Activated B cell treated with CpG ODN at 0.5 μM for 24 hours (primary cell): ENCODE measurements around the gene CDCA7. TPM values are rescaled to one million over a fixed set of nuclear protein-coding genes. Genes with fewer than 3 reads are reported as not detected.

Experiments used
- ATAC-seq: fragments of 200-7000 bp; cut with Tn5 transposase; one replicate; pipeline ENCODE4 v1.10.0; 2021; ENCODE audit warnings: low read depth, mild to moderate bottlenecking, moderate library complexity
- CTCF ChIA-PET: fragments of 350-600 bp; sonication (Branson Sonifier 250); formaldehyde crosslinking; loops from one replicate; lab custom pipeline; 2021; ENCODE audit warnings: antibody characterized with exemption; lab: Charles Lee
- POLR2A ChIA-PET: fragments of 350-600 bp; sonication (Branson Sonifier 250); formaldehyde crosslinking; loops from one replicate; lab custom pipeline; 2021; ENCODE audit warnings: antibody characterized with exemption; lab: Charles Lee
- DNase-seq: peaks from one replicate; pipeline ENCODE4 v3.0.0; 2022
- H3K27ac Mint-ChIP-seq: one replicate; pipeline ENCODE4 v1.8.0; 2020; ENCODE audit warnings: mixed read lengths
- H3K27me3 Mint-ChIP-seq: one replicate; pipeline ENCODE4 v1.8.0; 2021; ENCODE audit warnings: mixed read lengths
- H3K36me3 Mint-ChIP-seq: one replicate; pipeline ENCODE4 v1.8.0; 2021; ENCODE audit warnings: low read depth, mixed read lengths
- H3K4me1 Mint-ChIP-seq: one replicate; pipeline ENCODE4 v1.8.0; 2021; ENCODE audit warnings: mixed read lengths
- H3K4me3 Mint-ChIP-seq: one replicate; pipeline ENCODE4 v1.8.0; 2020; ENCODE audit warnings: mild to moderate bottlenecking, mixed read lengths
- H3K9me3 Mint-ChIP-seq: one replicate; pipeline ENCODE4 v1.8.0; 2020; ENCODE audit warnings: mixed read lengths
- intact Hi-C: fragments of 100-400 bp; cut with micrococcal nuclease; formaldehyde crosslinking; loops from one replicate; pipeline ENCODE4 v1.15.1; 2024
- total RNA-seq: library from RNA; stranded (reverse); gene quantifications from 2 replicates; pipeline ENCODE4 v1.2.3, GENCODE V29; 2022
- TF ChIP-seq, protein P1 (sequence below): fragments of 200-600 bp; IDR thresholded peaks from one replicate; pipeline ENCODE4 v1.8.0; 2022; ENCODE audit warnings: antibody characterized with exemption, mild to moderate bottlenecking

The CDCA7 gene
- total RNA-seq, 1 donor from 2014 or later: 6.3 TPM

- Mint-ChIP-seq H3K27ac (no peak overlapping the region), H3K9me3 (no peaks in the 10 kb centered on the region), H3K4me3 (no peak overlapping the region), H3K4me1 (peaks cover 4% of the 10 kb centered on the region), H3K36me3 (no peaks in the 10 kb centered on the region), H3K27me3 (peaks cover 46% of the 10 kb centered on the region)
- TF ChIP-seq, protein P1, sequence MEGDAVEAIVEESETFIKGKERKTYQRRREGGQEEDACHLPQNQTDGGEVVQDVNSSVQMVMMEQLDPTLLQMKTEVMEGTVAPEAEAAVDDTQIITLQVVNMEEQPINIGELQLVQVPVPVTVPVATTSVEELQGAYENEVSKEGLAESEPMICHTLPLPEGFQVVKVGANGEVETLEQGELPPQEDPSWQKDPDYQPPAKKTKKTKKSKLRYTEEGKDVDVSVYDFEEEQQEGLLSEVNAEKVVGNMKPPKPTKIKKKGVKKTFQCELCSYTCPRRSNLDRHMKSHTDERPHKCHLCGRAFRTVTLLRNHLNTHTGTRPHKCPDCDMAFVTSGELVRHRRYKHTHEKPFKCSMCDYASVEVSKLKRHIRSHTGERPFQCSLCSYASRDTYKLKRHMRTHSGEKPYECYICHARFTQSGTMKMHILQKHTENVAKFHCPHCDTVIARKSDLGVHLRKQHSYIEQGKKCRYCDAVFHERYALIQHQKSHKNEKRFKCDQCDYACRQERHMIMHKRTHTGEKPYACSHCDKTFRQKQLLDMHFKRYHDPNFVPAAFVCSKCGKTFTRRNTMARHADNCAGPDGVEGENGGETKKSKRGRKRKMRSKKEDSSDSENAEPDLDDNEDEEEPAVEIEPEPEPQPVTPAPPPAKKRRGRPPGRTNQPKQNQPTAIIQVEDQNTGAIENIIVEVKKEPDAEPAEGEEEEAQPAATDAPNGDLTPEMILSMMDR: no peak
- ATAC-seq (no peak), DNase-seq (no peak)
- intact Hi-C loops: loop anchor here (1.0 to 10.0 kb wide), 5 partner anchors 373 to 1316 kb away; partner anchors contain the start of gene DLX1
- ChIA-PET POLR2A (no interaction called here), CTCF (interaction anchor here (0.8 to 6.7 kb wide), 8 partner anchors 19 to 949 kb away, joined by 3 to 109 read pairs (median 4); no protein-coding TSS in a partner anchor)
Measured at GRCh38 chr2:173400760-173401159, 46.1 kb downstream of the CDCA7 start.

- ChIA-PET POLR2A (interaction anchor here (0.6 kb wide), 1 partner anchor 917 kb away, joined by 5 read pairs; no protein-coding TSS in a partner anchor), CTCF (interaction anchor here (0.9 to 6.7 kb wide), 11 partner anchors 11 to 948 kb away, joined by 3 to 109 read pairs (median 4); no protein-coding TSS in a partner anchor)
- no peak overlapping the region for H3K27ac Mint-ChIP-seq
- no peak for DNase-seq
- H3K4me1 Mint-ChIP-seq: peaks cover 4% of the 10 kb centered on the region
- peaks cover 46% of the 10 kb centered on the region for H3K27me3 Mint-ChIP-seq
- H3K9me3 Mint-ChIP-seq: no peaks in the 10 kb centered on the region
- no peaks in the 10 kb centered on the region for H3K36me3 Mint-ChIP-seq
- TF ChIP-seq, protein P1: no peak
- ATAC-seq: no peak
- intact Hi-C loops: loop anchor here (1.0 to 10.0 kb wide), 10 partner anchors 375 to 1317 kb away; partner anchors contain the start of gene DLX1
- H3K4me3 Mint-ChIP-seq: no peak overlapping the region
Measured at GRCh38 chr2:173401716-173402326, 47.1 kb downstream of the CDCA7 start.

DNA sequence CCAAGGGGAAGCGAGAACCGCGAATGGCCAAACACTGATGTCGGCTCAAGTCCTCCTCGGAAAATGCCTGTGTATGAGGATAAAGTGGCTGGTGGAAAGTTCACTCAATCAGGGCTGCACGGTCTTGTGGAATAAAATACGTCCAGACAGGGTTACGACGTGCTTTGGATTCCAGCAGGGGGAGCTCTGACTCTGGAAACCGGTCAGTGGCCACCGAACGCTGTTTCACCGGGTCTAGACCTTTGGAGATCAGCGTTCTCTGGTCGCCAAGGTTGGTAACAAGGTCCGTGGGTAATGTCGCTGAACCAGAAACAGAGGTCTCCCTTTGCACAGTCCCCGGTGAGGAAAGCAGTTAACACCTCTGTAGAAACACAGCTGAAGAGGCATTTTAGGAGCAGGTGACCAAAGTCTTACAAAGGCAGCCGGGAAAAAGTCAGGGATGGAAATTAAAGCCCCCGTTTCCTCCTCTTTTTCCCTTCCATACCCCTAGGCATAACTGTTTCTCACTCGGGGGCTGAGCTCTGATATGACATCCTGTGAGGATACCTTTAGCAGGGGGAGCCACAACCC is 47.8 kb downstream of the CDCA7 start:
- Mint-ChIP-seq H3K27ac (no peak overlapping the region), H3K4me1 (peaks cover 4% of the 10 kb centered on the region), H3K36me3 (no peaks in the 10 kb centered on the region), H3K27me3 (peaks cover 47% of the 10 kb centered on the region), H3K4me3 (no peak overlapping the region), H3K9me3 (no peaks in the 10 kb centered on the region)
- ChIA-PET CTCF (interaction anchor here (0.8 to 6.7 kb wide), 13 partner anchors 10 to 1860 kb away, joined by 3 to 109 read pairs (median 5); no protein-coding TSS in a partner anchor), POLR2A (interaction anchor here (0.6 to 1.0 kb wide), 2 partner anchors 917 to 932 kb away, joined by 3 to 5 read pairs; no protein-coding TSS in a partner anchor)
- TF ChIP-seq, protein P1: no peak
- peak; percentile 48 for DNase-seq
- ATAC-seq: peak; percentile 79
- intact Hi-C loops: loop anchor here (1.0 to 10.0 kb wide), 8 partner anchors 480 to 1152 kb away; no protein-coding TSS in a partner anchor

- intact Hi-C loops: loop anchor here (5.0 to 10.0 kb wide), 3 partner anchors 477 to 1150 kb away; no protein-coding TSS in a partner anchor
- ChIA-PET CTCF (interaction anchor here (1.8 to 6.7 kb wide), 2 partner anchors 935 to 936 kb away, joined by 7 to 109 read pairs; no protein-coding TSS in a partner anchor), POLR2A (no interaction called here)
- Mint-ChIP-seq H3K4me3 (no peak overlapping the region), H3K27ac (no peak overlapping the region), H3K36me3 (no peaks in the 10 kb centered on the region), H3K9me3 (no peaks in the 10 kb centered on the region), H3K4me1 (peaks cover 4% of the 10 kb centered on the region), H3K27me3 (peaks cover 39% of the 10 kb centered on the region)
- ATAC-seq (no peak), DNase-seq (no peak)
- TF ChIP-seq, protein P1: no peak
Measured at GRCh38 chr2:173404841-173405750, 50.4 kb downstream of the CDCA7 start.
